Lower lobe of right lung (tissue), 2 donors: Measurements from ENCODE around the gene CPNE2. TPM values are rescaled to one million over a fixed set of nuclear protein-coding genes. Genes with fewer than 3 reads are reported as not detected.
A peak's percentile ranks its signal among the peaks of the same experiment; 100 is the strongest.

ENCODE experiments used
- ATAC-seq, 2 donors: fragments of 200-7000 bp; cut with Tn5 transposase; one replicate each; pipeline ENCODE4 v1.9.1; 2020 to 2022; ENCODE audit warnings: mild to moderate bottlenecking in 2 of 2, moderate library complexity in 2 of 2
- DNase-seq: peaks from one replicate; pipeline ENCODE4 v3.0.0-alpha.2; 2020
- H3K27ac ChIP-seq: fragments of 200-600 bp; one replicate; pipeline ENCODE4 v1.8.0; 2022
- H3K27me3 ChIP-seq: fragments of 200-600 bp; one replicate; pipeline ENCODE4 v1.8.0; 2022; ENCODE audit warnings: low read depth
- H3K36me3 ChIP-seq: fragments of 200-600 bp; one replicate; pipeline ENCODE4 v1.8.0; 2022; ENCODE audit warnings: mild to moderate bottlenecking
- H3K4me1 ChIP-seq: fragments of 200-600 bp; one replicate; pipeline ENCODE4 v1.8.0; 2022
- H3K4me3 ChIP-seq: fragments of 200-600 bp; one replicate; pipeline ENCODE4 v1.8.0; 2022; ENCODE audit warnings: mild to moderate bottlenecking
- H3K9me3 ChIP-seq: fragments of 200-600 bp; one replicate; pipeline ENCODE4 v1.8.0; 2022
- CTCF ChIP-seq: fragments of 200-600 bp; IDR thresholded peaks from one replicate; pipeline ENCODE4 v1.8.0; 2022; ENCODE audit warnings: antibody characterized with exemption, mild to moderate bottlenecking
- intact Hi-C: fragments of 100-400 bp; cut with DNase I; formaldehyde crosslinking; loops from one replicate; pipeline ENCODE4 v1.11.0; 2022
- total RNA-seq: library from RNA; stranded (reverse); fragmentation: NEBNext Ultra II Directional; extraction: Animal tissue kit (Norgen Biotek cat#: 25700); gene quantifications from one replicate; pipeline ENCODE4 v1.2.1, GENCODE V29; 2021
- donor health status: DM: no; HTN: yes; CAD: no; lungs with severe emphysema.

CPNE2 gene
- total RNA-seq, 1 donor from 2014 or later = 55.3 TPM

GRCh38 chr16:57133031-57133430 is 40.6 kb downstream of the CPNE2 start:
- intact Hi-C loops = no loop called here
- Histone ChIP-seq H3K27ac (no peak overlapping the region), H3K27me3 (no peaks in the 10 kb centered on the region), H3K4me1 (peaks cover 15% of the 10 kb centered on the region), H3K36me3 (peaks cover 22% of the 10 kb centered on the region), H3K4me3 (no peak overlapping the region), H3K9me3 (no peaks in the 10 kb centered on the region)
- TF ChIP-seq CTCF = no peak
- no peak for ATAC-seq
- DNase-seq = no peak

GRCh38 chr16:57133886-57134285 is 41.5 kb downstream of the CPNE2 start:
- Histone ChIP-seq H3K4me3 (no peak overlapping the region), H3K9me3 (no peaks in the 10 kb centered on the region), H3K27me3 (no peaks in the 10 kb centered on the region), H3K4me1 (peaks cover 15% of the 10 kb centered on the region), H3K36me3 (peaks cover 13% of the 10 kb centered on the region), H3K27ac (peak overlapping the region; percentile 33)
- no peak for TF ChIP-seq CTCF
- DNase-seq (no peak), ATAC-seq (no peak)
- intact Hi-C loops = no loop called here

- Histone ChIP-seq H3K27me3 (no peaks in the 10 kb centered on the region), H3K27ac (no peak overlapping the region), H3K4me1 (peaks cover 22% of the 10 kb centered on the region), H3K4me3 (no peak overlapping the region), H3K9me3 (no peaks in the 10 kb centered on the region), H3K36me3 (peaks cover 12% of the 10 kb centered on the region)
- intact Hi-C loops = no loop called here
- TF ChIP-seq CTCF = no peak
- ATAC-seq (no peak), DNase-seq (no peak)
Observed at GRCh38 chr16:57134982-57135381, 42.6 kb downstream of the CPNE2 start.

- Histone ChIP-seq H3K4me1 (peaks cover 40% of the 10 kb centered on the region), H3K4me3 (no peak overlapping the region), H3K36me3 (peaks cover 5% of the 10 kb centered on the region), H3K27ac (no peak overlapping the region), H3K27me3 (no peaks in the 10 kb centered on the region), H3K9me3 (no peaks in the 10 kb centered on the region)
- no peak for TF ChIP-seq CTCF
- ATAC-seq (no peak), DNase-seq (no peak)
- intact Hi-C loops = no loop called here
Observed at GRCh38 chr16:57137043-57137442, 44.7 kb downstream of the CPNE2 start.

GRCh38 chr16:57137566-57138273 is 45.3 kb downstream of the CPNE2 start:
- DNase-seq (no peak), ATAC-seq (no peak)
- Histone ChIP-seq H3K4me1 (peaks cover 42% of the 10 kb centered on the region), H3K27me3 (no peaks in the 10 kb centered on the region), H3K36me3 (peaks cover 5% of the 10 kb centered on the region), H3K27ac (no peak overlapping the region), H3K9me3 (no peaks in the 10 kb centered on the region), H3K4me3 (no peak overlapping the region)
- intact Hi-C loops = no loop called here
- TF ChIP-seq CTCF = no peak
